Thymus (tissue), 11 donors: ENCODE results near the gene IMP3. TPM values are rescaled to one million over a fixed set of nuclear protein-coding genes. Genes with fewer than 3 reads are reported as not detected.
"Not testable (repeated sequence)": the region's sequence is repeated elsewhere in the genome, so short reads cannot be mapped to it uniquely, and the experiment has no call there.

Experiments used
- DNase-seq, 9 donors: peaks; one replicate each; pipeline ENCODE4 v3.0.0-alpha.2; 2013; ENCODE audit warnings: low spot score in 9 of 9, low read depth in 6 of 9, missing footprints in 1 of 9
- H3K27ac ChIP-seq, 2 donors: one replicate each; pipeline ENCODE4 v1.5.1; 2013; ENCODE audit warnings: control low read depth in 1 of 2, low read depth in 1 of 2, low read length in 1 of 2, mild to moderate bottlenecking in 1 of 2, moderate library complexity in 1 of 2
- H3K27me3 ChIP-seq, 2 donors: one replicate each; pipeline ENCODE4 v1.5.1; 2013; ENCODE audit warnings: low read length in 1 of 2; ENCODE audit not compliant: control insufficient read depth in 2 of 2, insufficient read depth in 1 of 2
- H3K36me3 ChIP-seq, 2 donors: one replicate each; pipeline ENCODE4 v1.5.1; 2013; ENCODE audit warnings: low read length in 1 of 2, mild to moderate bottlenecking in 1 of 2, moderate library complexity in 1 of 2; ENCODE audit not compliant: control insufficient read depth in 2 of 2, insufficient read depth in 2 of 2
- H3K4me1 ChIP-seq, 2 donors: one replicate each; pipeline ENCODE4 v1.5.1; 2013; ENCODE audit warnings: low read length in 2 of 2; ENCODE audit not compliant: control insufficient read depth in 2 of 2, insufficient read depth in 2 of 2
- H3K4me3 ChIP-seq, 2 donors: one replicate each; pipeline ENCODE4 v1.5.1; 2013; ENCODE audit warnings: low read length in 2 of 2, control low read depth in 1 of 2, mild to moderate bottlenecking in 1 of 2
- H3K9me3 ChIP-seq, 2 donors: one replicate each; pipeline ENCODE4 v1.5.1; 2013; ENCODE audit warnings: low read length in 1 of 2, mild to moderate bottlenecking in 1 of 2; ENCODE audit not compliant: control insufficient read depth in 2 of 2, insufficient read depth in 1 of 2
- WGBS: extraction: QIAGEN DNeasy Blood & Tissue Kit; methylation state at CpG from one replicate; pipeline ENCODE4 v1.1.7; 2013; 5-methylcytosine and 5-hydroxymethylcytosine counted together
- polyA plus RNA-seq: library from polyadenylated mRNA; stranded (reverse); fragments of 200-250 nt; gene quantifications from one replicate; pipeline ENCODE4 v1.2.3, GENCODE V29; 2013
- total RNA-seq: library from RNA; stranded (reverse); fragments of 120-200 nt; gene quantifications from one replicate; pipeline ENCODE4 v1.2.4, GENCODE V29; 2013
- donor health status: healthy.

Gene IMP3
- total and polyA plus RNA-seq, 2 donors = 81.5 to 97.3 TPM

DNA sequence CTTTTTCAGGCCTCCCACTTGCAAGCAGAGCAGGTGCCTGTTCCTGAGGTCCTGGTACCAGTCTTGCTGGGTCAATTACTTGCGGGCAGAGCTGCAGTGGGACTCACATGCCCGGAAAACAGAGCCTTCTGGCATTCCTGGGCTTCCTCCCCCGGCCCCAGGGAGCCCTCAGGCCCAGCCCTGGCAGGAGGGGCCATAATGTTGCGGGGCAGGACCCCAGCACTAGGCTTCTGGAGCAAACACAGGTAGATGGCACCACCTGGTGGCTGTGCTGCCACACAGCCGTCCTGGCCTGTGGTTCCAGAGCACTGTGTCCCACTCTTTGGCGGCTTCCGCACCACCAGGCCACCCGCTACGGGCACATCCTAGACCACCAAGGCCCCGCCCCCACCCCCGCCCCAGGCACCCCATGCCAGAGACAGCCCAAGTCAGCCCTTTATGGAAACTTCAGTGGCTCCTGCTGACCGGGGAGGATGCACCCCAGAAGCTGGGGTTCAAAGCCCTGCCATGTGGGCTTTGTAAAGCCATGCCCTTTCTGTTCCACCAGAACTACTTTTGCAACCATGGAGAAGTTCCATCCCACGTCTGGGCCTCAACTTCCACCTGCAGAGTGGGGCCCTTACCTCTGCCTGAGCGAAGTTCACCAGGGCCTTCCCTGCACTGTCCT lies 43.8 kb upstream of the IMP3 start:
- H3K27me3 ChIP-seq, H3K27ac ChIP-seq: not testable (repeated sequence)
- 23% methylated on average over 14 of the region's 14 CpGs for WGBS

GRCh38 chr15:75682181-75683135 lies 42.4 kb upstream of the IMP3 start:
- Histone ChIP-seq H3K4me1 (peaks cover 0 to 2% of the 10 kb centered on the region in 2 donors), H3K27ac (no peak overlapping the region), H3K9me3 (no peaks in the 10 kb centered on the region), H3K27me3 (no peaks in the 10 kb centered on the region), H3K36me3 (no peaks in the 10 kb centered on the region), H3K4me3 (no peak overlapping the region)
- no peak for DNase-seq
- WGBS = 98% methylated on average over 40 of the region's 40 CpGs

More for the DNA sequence above, 43.8 kb upstream of the IMP3 start:
- H3K36me3 ChIP-seq, H3K4me1 ChIP-seq, H3K4me3 ChIP-seq, H3K9me3 ChIP-seq: not testable (repeated sequence)
- DNase-seq = peak in 8 of 9 donors; percentile 33 to 81 (median 62)

- no peak for DNase-seq
- H3K27ac ChIP-seq = no peak overlapping the region
- no peaks in the 10 kb centered on the region for H3K9me3 ChIP-seq
- H3K27me3 ChIP-seq = no peaks in the 10 kb centered on the region
- H3K36me3 ChIP-seq = no peaks in the 10 kb centered on the region
- H3K4me3 ChIP-seq = no peak overlapping the region
- WGBS = 89% methylated on average over 11 of the region's 11 CpGs
- H3K4me1 ChIP-seq = peaks cover 0 to 2% of the 10 kb centered on the region in 2 donors
Measured at GRCh38 chr15:75680007-75680789, 40.2 kb upstream of the IMP3 start.

DNA sequence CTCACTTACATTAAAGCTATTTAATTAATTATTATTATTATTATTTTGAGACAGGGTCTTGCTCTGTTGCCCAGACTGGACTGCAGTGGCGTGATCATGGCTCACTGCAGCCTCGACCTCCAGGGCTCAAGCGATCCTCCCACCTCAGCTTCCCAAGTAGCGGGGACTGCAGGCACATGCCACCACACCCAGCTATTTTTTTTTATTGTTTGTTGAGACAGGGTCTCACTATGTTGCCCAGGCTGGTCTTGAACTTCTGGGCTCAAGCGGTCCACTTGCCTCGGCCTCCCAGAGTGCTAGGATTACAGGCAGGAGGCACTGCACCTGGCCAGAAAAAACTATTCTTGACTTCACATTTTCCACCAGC lies 38.3 kb upstream of the IMP3 start:
- not testable (repeated sequence) for H3K9me3 ChIP-seq, H3K4me1 ChIP-seq, H3K36me3 ChIP-seq, DNase-seq, H3K27me3 ChIP-seq, H3K27ac ChIP-seq, H3K4me3 ChIP-seq
- 97% methylated on average over 6 of the region's 6 CpGs for WGBS

- no peaks in the 10 kb centered on the region for H3K9me3 ChIP-seq
- no peaks in the 10 kb centered on the region for H3K4me1 ChIP-seq
- WGBS = 94% methylated on average over 16 of the region's 16 CpGs
- H3K27me3 ChIP-seq = no peaks in the 10 kb centered on the region
- no peaks in the 10 kb centered on the region for H3K36me3 ChIP-seq
- no peak for DNase-seq
- H3K4me3 ChIP-seq = no peak overlapping the region
- H3K27ac ChIP-seq = no peak overlapping the region
Measured at GRCh38 chr15:75677465-75678323, 37.7 kb upstream of the IMP3 start.

DNA sequence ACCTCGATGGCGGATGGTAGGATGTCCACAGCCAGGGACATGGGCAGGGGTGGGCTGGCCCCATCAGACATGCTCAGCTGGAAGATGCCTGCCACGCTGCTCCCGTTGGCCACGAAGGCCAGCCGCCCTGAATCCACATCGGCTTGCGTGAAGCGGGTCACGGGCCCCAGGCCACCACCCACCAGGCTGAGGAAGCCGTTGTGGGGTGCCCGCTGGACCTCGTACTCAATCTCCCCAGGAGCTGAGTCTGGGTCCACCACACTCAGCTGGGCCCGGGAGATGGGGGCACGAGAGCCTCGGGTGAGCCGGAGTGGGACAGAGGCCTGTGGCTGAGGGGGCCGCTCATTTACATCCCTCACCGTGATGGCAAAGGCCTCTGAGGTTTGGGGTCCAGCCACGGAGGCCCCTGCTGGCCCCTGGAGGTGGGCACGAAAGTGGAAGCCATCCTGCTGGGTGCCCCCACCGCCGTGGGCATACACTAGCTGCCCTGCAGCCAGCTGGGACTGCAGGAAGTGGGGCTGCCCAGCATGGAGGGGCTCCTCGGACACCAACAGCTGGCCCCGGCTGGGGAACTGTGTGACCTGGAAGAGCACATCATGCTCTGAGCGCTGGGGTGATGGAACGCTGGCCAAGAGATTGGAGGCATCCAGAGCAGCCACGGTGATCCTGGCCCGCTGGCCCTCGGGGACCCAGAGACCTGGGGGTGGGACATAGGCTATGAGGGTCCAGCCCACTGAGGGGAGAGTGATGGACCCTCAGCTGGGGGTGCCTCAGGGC lies 36.9 kb upstream of the IMP3 start:
- no peak for DNase-seq
- Histone ChIP-seq H3K27ac (no peak overlapping the region), H3K4me1 (no peaks in the 10 kb centered on the region), H3K36me3 (no peaks in the 10 kb centered on the region), H3K9me3 (no peaks in the 10 kb centered on the region), H3K27me3 (no peaks in the 10 kb centered on the region), H3K4me3 (no peak overlapping the region)
- WGBS = 94% methylated on average over 30 of the region's 30 CpGs

GRCh38 chr15:75675579-75676404 lies 35.8 kb upstream of the IMP3 start:
- no peaks in the 10 kb centered on the region for H3K9me3 ChIP-seq
- WGBS = 97% methylated on average over 41 of the region's 41 CpGs
- H3K27me3 ChIP-seq = no peaks in the 10 kb centered on the region
- no peaks in the 10 kb centered on the region for H3K36me3 ChIP-seq
- DNase-seq = no peak
- H3K4me3 ChIP-seq = no peak overlapping the region
- H3K27ac ChIP-seq = no peak overlapping the region
- no peaks in the 10 kb centered on the region for H3K4me1 ChIP-seq
